ENCODE measurements around the gene PARD3.
"Not testable (repeated sequence)": the region's sequence is repeated elsewhere in the genome, so short reads cannot be mapped to it uniquely, and the experiment has no call there.

PARD3 gene

DNA sequence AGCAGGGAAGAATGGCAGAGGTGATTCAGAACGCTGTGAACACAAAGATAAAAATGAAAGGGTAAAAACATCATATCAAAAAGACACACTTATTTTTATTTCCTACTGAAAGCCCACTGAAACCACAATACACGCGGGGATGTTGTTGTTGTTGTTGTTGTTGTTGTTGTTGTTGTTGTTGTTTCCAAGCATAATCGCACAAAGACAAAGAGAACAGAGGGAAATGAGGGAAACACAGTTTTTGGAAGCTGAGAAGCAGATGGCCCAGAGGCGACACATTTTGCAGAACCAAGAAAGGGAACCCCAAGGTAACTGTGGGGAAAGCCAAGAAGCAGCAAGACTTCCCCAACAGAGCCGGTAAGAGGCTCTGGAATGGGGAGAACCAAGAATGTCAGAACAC lies 113.9 kb downstream of the PARD3 start:
- H3K27ac ChIP-seq: no peak overlapping the region
- peaks cover 53% of the 10 kb centered on the region for H3K79me2 ChIP-seq (ENCODE audit: insufficient read depth, low read depth)
- peaks cover 27% of the 10 kb centered on the region for H3K4me1 ChIP-seq (ENCODE audit: low read depth, poor library complexity, severe bottlenecking)

DNA sequence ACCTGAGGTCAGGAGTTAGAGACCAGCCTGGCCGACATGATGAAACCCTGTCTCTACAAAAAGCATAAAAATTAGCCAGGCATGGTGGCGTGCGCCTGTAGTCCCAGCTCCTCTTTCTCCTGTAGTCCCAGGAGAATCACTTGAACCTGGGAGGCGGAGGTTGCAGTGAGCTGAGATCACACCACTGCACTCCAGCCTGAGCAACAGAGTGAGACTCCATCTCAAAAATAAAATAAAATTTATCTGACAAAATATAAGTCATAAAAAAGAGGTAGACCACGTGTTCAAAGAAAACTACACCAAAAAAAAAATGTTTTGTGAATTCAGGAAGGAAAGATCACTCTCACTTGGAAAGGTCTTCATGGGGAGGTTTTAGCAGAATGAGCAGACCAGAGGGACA lies 114.3 kb downstream of the PARD3 start:
- Histone ChIP-seq H3K79me2 (ENCODE audit: insufficient read depth, low read depth) (peaks cover 53% of the 10 kb centered on the region), H4K20me1 (ENCODE audit: insufficient read depth) (peaks cover 37% of the 10 kb centered on the region), H3K4me1 (ENCODE audit: low read depth, poor library complexity, severe bottlenecking) (peaks cover 23% of the 10 kb centered on the region)
- H3K27me3 ChIP-seq (ENCODE audit: insufficient read depth, low read depth); H3K9ac ChIP-seq; H3K27ac ChIP-seq; H2AFZ ChIP-seq (ENCODE audit: low read depth); H3K36me3 ChIP-seq (ENCODE audit: insufficient read depth); H3K4me3 ChIP-seq (IDR thresholded peaks at IDR 0.05; ENCODE audit: insufficient read depth, low read depth, low read length); H3K4me2 ChIP-seq: not testable (repeated sequence)

More for the DNA sequence above, 113.9 kb downstream of the PARD3 start:
- Histone ChIP-seq H3K4me2 (no peak overlapping the region), H4K20me1 (ENCODE audit: insufficient read depth) (peaks cover 41% of the 10 kb centered on the region), H3K36me3 (ENCODE audit: insufficient read depth) (no peaks in the 10 kb centered on the region), H3K9ac (no peak overlapping the region), H3K27me3 (ENCODE audit: insufficient read depth, low read depth) (no peaks in the 10 kb centered on the region; the same call in 1 of the 2 replicates), H3K4me3 (IDR thresholded peaks at IDR 0.05; ENCODE audit: insufficient read depth, low read depth, low read length) (no peak overlapping the region), H2AFZ (ENCODE audit: low read depth) (no peak overlapping the region)
- no peak for TF ChIP-seq CTCF (conservative IDR thresholded peaks at IDR 0.05; ENCODE audit: low read depth, low read length)

DNA sequence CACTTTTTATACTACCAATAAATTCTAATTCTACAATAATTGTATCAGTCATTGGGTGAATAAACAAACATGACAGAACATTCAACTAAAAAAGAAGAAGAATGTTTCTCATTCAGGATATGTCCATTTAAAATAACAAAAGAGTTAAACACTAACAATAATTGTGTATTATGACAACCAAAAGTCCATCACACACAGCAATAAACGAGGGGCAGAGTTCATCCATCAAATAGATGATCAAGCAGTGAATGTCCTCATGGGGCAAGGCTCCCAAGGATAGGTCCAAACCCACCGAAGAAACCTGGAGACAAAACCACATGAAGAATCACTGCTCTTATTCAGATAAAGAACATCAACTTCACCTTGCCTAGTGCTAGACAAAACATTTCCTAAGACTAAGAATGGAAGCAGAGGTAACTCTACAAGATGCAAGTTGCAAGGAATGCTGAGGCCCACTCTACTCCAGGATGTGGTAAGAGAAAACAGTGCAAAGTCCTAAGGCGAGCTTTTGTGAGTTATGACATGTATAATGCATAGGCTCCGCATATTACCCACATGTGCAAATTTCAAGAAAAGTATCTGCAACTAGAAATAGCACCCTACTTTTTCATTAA lies 115.1 kb downstream of the PARD3 start:
- Histone ChIP-seq H3K36me3 (ENCODE audit: insufficient read depth) (no peaks in the 10 kb centered on the region), H3K79me2 (ENCODE audit: insufficient read depth, low read depth) (peaks cover 53% of the 10 kb centered on the region), H3K27ac (no peak overlapping the region), H3K4me1 (ENCODE audit: low read depth, poor library complexity, severe bottlenecking) (peaks cover 16% of the 10 kb centered on the region), H3K4me2 (no peak overlapping the region), H3K4me3 (IDR thresholded peaks at IDR 0.05; ENCODE audit: insufficient read depth, low read depth, low read length) (no peak overlapping the region), H4K20me1 (ENCODE audit: insufficient read depth) (peaks cover 29% of the 10 kb centered on the region), H2AFZ (ENCODE audit: low read depth) (no peak overlapping the region), H3K27me3 (ENCODE audit: insufficient read depth, low read depth) (no peaks in the 10 kb centered on the region; the same call in 1 of the 2 replicates), H3K9ac (no peak overlapping the region)
- no peak for TF ChIP-seq CTCF (conservative IDR thresholded peaks at IDR 0.05; ENCODE audit: low read depth, low read length)

- H3K4me2 ChIP-seq: no peak overlapping the region
Observed at GRCh38 chr10:34698979-34699378, 116.1 kb downstream of the PARD3 start.

More at GRCh38 chr10:34698979-34699378, 116.1 kb downstream of the PARD3 start:
- TF ChIP-seq CTCF (conservative IDR thresholded peaks at IDR 0.05; ENCODE audit: low read depth, low read length): no peak
- H3K4me3 ChIP-seq (IDR thresholded peaks at IDR 0.05; ENCODE audit: insufficient read depth, low read depth, low read length): no peak overlapping the region
- no peak overlapping the region for H2AFZ ChIP-seq (ENCODE audit: low read depth)
- H3K79me2 ChIP-seq (ENCODE audit: insufficient read depth, low read depth): peaks cover 43% of the 10 kb centered on the region
- no peak overlapping the region for H3K9ac ChIP-seq
- peaks cover 22% of the 10 kb centered on the region; the same call in 1 of the 2 replicates for H4K20me1 ChIP-seq (ENCODE audit: insufficient read depth)
- H3K4me1 ChIP-seq (ENCODE audit: low read depth, poor library complexity, severe bottlenecking): peaks cover 5% of the 10 kb centered on the region
- H3K27me3 ChIP-seq (ENCODE audit: insufficient read depth, low read depth): no peaks in the 10 kb centered on the region
- no peak overlapping the region for H3K27ac ChIP-seq
- H3K36me3 ChIP-seq (ENCODE audit: insufficient read depth): no peaks in the 10 kb centered on the region

Data from KMS-11 (cell line).